Loucy (cell line): ENCODE measurements around the gene TLE2.

ENCODE experiments used
- H2AFZ ChIP-seq: fragments of 200-600 bp; sonication (generic); 2 replicates; pipeline ENCODE4 v1.6.0; 2016; ENCODE audit warnings: antibody characterized with exemption, mild to moderate bottlenecking, low read length, moderate library complexity
- H3F3A ChIP-seq: fragments of 200-600 bp; 2 replicates; pipeline ENCODE4 v1.6.0; 2016; ENCODE audit warnings: antibody characterized with exemption, low read depth, mild to moderate bottlenecking
- H3K27me3 ChIP-seq: fragments of 200-600 bp; sonication (generic); 2 replicates; pipeline ENCODE4 v1.6.1; 2014; ENCODE audit warnings: low read length, mild to moderate bottlenecking; ENCODE audit not compliant: insufficient read depth, poor library complexity, severe bottlenecking
- H3K36me3 ChIP-seq: fragments of 200-600 bp; sonication (generic); 2 replicates; pipeline ENCODE4 v1.6.1; 2016; ENCODE audit warnings: low read length; ENCODE audit not compliant: insufficient read depth
- H3K4me1 ChIP-seq: fragments of 200-600 bp; sonication (generic); 2 replicates; pipeline ENCODE4 v1.5.1; 2014; ENCODE audit warnings: low read length, mild to moderate bottlenecking; ENCODE audit not compliant: insufficient read depth, poor library complexity, severe bottlenecking
- H3K4me2 ChIP-seq: fragments of 200-600 bp; sonication (generic); 2 replicates; pipeline ENCODE4 v1.6.0; 2014; ENCODE audit warnings: antibody characterized with exemption, low read length, low read depth, mild to moderate bottlenecking; ENCODE audit not compliant: poor library complexity, severe bottlenecking
- H3K4me3 ChIP-seq: fragments of 200-600 bp; sonication (generic); 2 replicates; pipeline ENCODE4 v1.5.1; 2014; ENCODE audit warnings: low read length, mild to moderate bottlenecking, mixed read lengths; ENCODE audit not compliant: poor library complexity, severe bottlenecking
- H3K79me2 ChIP-seq: fragments of 200-600 bp; sonication (generic); 2 replicates; pipeline ENCODE4 v1.6.1; 2014; ENCODE audit warnings: low read length; ENCODE audit not compliant: insufficient read depth
- H3K9ac ChIP-seq: fragments of 200-600 bp; sonication (generic); 2 replicates; pipeline ENCODE4 v1.6.0; 2014; ENCODE audit warnings: mild to moderate bottlenecking, low read depth, low read length, moderate library complexity; ENCODE audit not compliant: poor library complexity, severe bottlenecking
- H3K9me2 ChIP-seq: fragments of 200-600 bp; sonication (generic); replicated peaks from 2 replicates; pipeline ENCODE4 v1.6.1; 2016; ENCODE audit warnings: low read depth, low read length, mixed read lengths
- H3K9me3 ChIP-seq: fragments of 200-600 bp; sonication (generic); 2 replicates; pipeline ENCODE4 v1.6.1; 2014; ENCODE audit warnings: mild to moderate bottlenecking, antibody characterized with exemption, low read length, low read depth; ENCODE audit not compliant: insufficient read depth
- H4K20me1 ChIP-seq: fragments of 200-600 bp; sonication (generic); 2 replicates; pipeline ENCODE4 v1.6.0; 2014; ENCODE audit warnings: antibody characterized with exemption, low read length, mild to moderate bottlenecking; ENCODE audit not compliant: insufficient read depth, poor library complexity, severe bottlenecking
- EZH2phosphoT487 ChIP-seq: fragments of 200-600 bp; IDR thresholded peaks from 2 replicates; pipeline ENCODE4 v1.6.1; 2018; ENCODE audit warnings: antibody characterized with exemption, mild to moderate bottlenecking, moderate library complexity, borderline replicate concordance
- TF ChIP-seq, protein P1 (sequence below): fragments of 200-600 bp; sonication (generic); conservative IDR thresholded peaks from 2 replicates; pipeline ENCODE4 v1.5.1; 2014; ENCODE audit warnings: mild to moderate bottlenecking, antibody characterized with exemption, low read length

Gene TLE2

DNA sequence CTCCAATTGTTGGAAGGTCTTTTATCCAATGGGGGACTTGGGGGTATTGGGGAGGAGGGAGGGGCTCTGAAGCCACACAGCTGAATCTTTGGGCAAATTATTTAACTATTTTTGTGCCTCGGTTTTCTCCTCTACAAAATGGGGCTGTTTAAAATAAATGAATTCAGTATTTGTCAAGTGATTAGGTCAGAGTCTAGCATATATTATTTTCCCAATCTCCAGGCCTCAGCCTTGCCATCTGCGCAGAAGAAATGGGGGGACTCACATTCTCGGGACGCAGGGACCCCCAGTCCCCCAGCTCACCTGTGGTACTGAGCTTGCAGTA, 31.7 kb upstream of the TLE2 start:
- H3K79me2 ChIP-seq = peaks cover 65% of the 10 kb centered on the region
- H3F3A ChIP-seq = no peaks in the 10 kb centered on the region
- peaks cover 54% of the 10 kb centered on the region for H4K20me1 ChIP-seq
- no peaks in the 10 kb centered on the region for H3K9me3 ChIP-seq
- H3K9ac ChIP-seq = peak overlapping the region; percentile 97
- no peaks in the 10 kb centered on the region for H3K4me1 ChIP-seq
- H3K27me3 ChIP-seq = no peaks in the 10 kb centered on the region
- peaks cover 37% of the 10 kb centered on the region; the same call in 1 of the 2 replicates for H3K36me3 ChIP-seq
- no peaks in the 10 kb centered on the region for H3K9me2 ChIP-seq
- TF ChIP-seq, protein P1, sequence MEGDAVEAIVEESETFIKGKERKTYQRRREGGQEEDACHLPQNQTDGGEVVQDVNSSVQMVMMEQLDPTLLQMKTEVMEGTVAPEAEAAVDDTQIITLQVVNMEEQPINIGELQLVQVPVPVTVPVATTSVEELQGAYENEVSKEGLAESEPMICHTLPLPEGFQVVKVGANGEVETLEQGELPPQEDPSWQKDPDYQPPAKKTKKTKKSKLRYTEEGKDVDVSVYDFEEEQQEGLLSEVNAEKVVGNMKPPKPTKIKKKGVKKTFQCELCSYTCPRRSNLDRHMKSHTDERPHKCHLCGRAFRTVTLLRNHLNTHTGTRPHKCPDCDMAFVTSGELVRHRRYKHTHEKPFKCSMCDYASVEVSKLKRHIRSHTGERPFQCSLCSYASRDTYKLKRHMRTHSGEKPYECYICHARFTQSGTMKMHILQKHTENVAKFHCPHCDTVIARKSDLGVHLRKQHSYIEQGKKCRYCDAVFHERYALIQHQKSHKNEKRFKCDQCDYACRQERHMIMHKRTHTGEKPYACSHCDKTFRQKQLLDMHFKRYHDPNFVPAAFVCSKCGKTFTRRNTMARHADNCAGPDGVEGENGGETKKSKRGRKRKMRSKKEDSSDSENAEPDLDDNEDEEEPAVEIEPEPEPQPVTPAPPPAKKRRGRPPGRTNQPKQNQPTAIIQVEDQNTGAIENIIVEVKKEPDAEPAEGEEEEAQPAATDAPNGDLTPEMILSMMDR = no peak
- TF ChIP-seq EZH2phosphoT487 = no peak
- H3K4me3 ChIP-seq = peak overlapping the region; percentile 80
- peak overlapping the region; percentile 90 for H3K4me2 ChIP-seq
- H2AFZ ChIP-seq = no peak overlapping the region

DNA sequence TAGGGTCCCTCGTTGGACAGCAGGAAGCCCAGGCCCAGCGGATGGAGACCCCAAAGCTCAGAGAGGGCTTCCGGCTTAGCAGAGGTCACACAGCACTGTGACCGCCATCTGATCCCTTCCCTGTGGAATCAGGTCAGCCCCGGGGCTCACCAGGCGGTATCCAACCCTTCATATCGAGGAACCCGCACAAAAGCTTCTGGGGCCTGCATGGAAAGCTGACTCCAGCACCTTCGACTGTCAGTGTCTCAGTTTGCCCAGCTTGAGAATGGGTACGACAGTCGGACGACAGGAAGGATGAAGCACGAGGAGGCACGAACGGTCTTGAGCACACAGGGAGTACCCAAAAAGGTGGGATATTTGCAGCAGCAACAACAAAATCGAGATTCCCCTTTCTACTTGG, 30.6 kb upstream of the TLE2 start:
- TF ChIP-seq EZH2phosphoT487 = no peak
- TF ChIP-seq, protein P1 = no peak
- Histone ChIP-seq H3K9ac (no peak overlapping the region), H3K4me1 (no peaks in the 10 kb centered on the region), H4K20me1 (peaks cover 65% of the 10 kb centered on the region), H3K9me2 (no peaks in the 10 kb centered on the region), H3K4me2 (peak overlapping the region; percentile 90), H3K9me3 (no peaks in the 10 kb centered on the region), H3F3A (no peaks in the 10 kb centered on the region), H2AFZ (no peak overlapping the region), H3K36me3 (peaks cover 47% of the 10 kb centered on the region; the same call in 1 of the 2 replicates), H3K79me2 (peaks cover 65% of the 10 kb centered on the region), H3K4me3 (peak overlapping the region; percentile 80), H3K27me3 (no peaks in the 10 kb centered on the region)

DNA sequence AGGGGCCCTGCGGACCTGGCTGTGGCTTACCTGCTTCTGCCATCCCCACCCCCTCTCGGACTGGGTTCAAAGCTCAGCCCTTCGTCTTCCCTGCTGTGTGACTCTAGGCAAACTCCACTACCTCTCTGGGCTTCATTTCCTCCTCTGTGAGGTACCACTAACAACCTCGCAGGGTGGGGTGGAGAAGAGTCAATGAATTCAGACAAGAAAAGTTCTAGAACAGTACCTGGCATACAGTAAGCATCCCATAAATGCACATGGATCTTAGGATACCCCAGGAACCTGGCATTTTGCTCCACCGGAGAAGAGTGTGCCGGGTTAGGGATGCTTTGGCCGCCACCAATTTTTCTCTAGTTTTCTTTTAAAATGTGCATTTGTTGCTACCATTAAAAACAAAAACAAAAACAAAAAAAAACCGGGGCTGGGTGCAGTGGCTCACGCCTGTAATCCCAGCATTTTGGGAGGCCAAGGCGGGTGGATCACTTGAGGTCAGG, 29.8 kb upstream of the TLE2 start:
- Histone ChIP-seq H3K4me1 (no peaks in the 10 kb centered on the region), H3K36me3 (peaks cover 54% of the 10 kb centered on the region; the same call in 1 of the 2 replicates), H3F3A (no peaks in the 10 kb centered on the region), H4K20me1 (peaks cover 69% of the 10 kb centered on the region), H3K9me2 (no peaks in the 10 kb centered on the region), H2AFZ (no peak overlapping the region), H3K9ac (no peak overlapping the region), H3K79me2 (peaks cover 65% of the 10 kb centered on the region), H3K4me2 (peak overlapping the region; percentile 90), H3K4me3 (no peak overlapping the region), H3K9me3 (no peaks in the 10 kb centered on the region), H3K27me3 (no peaks in the 10 kb centered on the region)
- no peak for TF ChIP-seq EZH2phosphoT487
- TF ChIP-seq, protein P1 = no peak
